ENCODE measurements around the gene RNF123.

RNF123 gene

GRCh38 chr3:49689046-49689907, at the start of gene RNF123, which contains the start of gene MST1:
RNF123 (plus strand) TSS chr3:49689557; CDS start chr3:49691166, 1,609 bp downstream.
MST1 (minus strand) TSS chr3:49689474; CDS start chr3:49688691, 783 bp downstream.
- DNase-seq = no peak

GRCh38 chr3:49641292-49641691, 48.1 kb upstream of the RNF123 start:
- no peak for DNase-seq

GRCh38 chr3:49641921-49642707, 47.2 kb upstream of the RNF123 start:
- DNase-seq = no peak

- no peak for DNase-seq
These were observed 46.6 kb upstream of the RNF123 start for GRCh38 chr3:49642708-49643145.

- DNase-seq = no peak
These were observed 44.7 kb upstream of the RNF123 start for GRCh38 chr3:49644684-49645083.

- DNase-seq = no peak
These were observed 43.1 kb upstream of the RNF123 start for GRCh38 chr3:49646236-49646635.

GRCh38 chr3:49647741-49648140, 41.6 kb upstream of the RNF123 start:
- DNase-seq = no peak

- DNase-seq = no peak
These were observed 40.9 kb upstream of the RNF123 start for GRCh38 chr3:49648354-49649019.

- no peak for DNase-seq
These were observed 39.8 kb upstream of the RNF123 start for GRCh38 chr3:49649576-49649975.

- DNase-seq = no peak
These were observed 39.2 kb upstream of the RNF123 start for GRCh38 chr3:49650177-49650576.

GRCh38 chr3:49650637-49651036, 38.7 kb upstream of the RNF123 start:
- no peak for DNase-seq

- no peak for DNase-seq
These were observed 37.0 kb upstream of the RNF123 start for GRCh38 chr3:49652218-49652902.

- DNase-seq = no peak
These were observed 36.4 kb upstream of the RNF123 start for GRCh38 chr3:49652903-49653415.

GRCh38 chr3:49653621-49654020, 35.7 kb upstream of the RNF123 start:
- DNase-seq = no peak

- DNase-seq = no peak
These were observed 35.1 kb upstream of the RNF123 start for GRCh38 chr3:49654176-49654825.

- DNase-seq = no peak
These were observed 34.3 kb upstream of the RNF123 start for GRCh38 chr3:49654955-49655556.

GRCh38 chr3:49655731-49656285, 33.5 kb upstream of the RNF123 start:
- no peak for DNase-seq

- DNase-seq = no peak
These were observed 32.7 kb upstream of the RNF123 start for GRCh38 chr3:49656541-49657112.

GRCh38 chr3:49657208-49657915, 32.0 kb upstream of the RNF123 start:
- DNase-seq = no peak

- DNase-seq = no peak
These were observed 30.6 kb upstream of the RNF123 start for GRCh38 chr3:49658711-49659110.
